ENCODE results near the gene GGTLC1.
"Not testable (repeated sequence)": the region's sequence is repeated elsewhere in the genome, so short reads cannot be mapped to it uniquely, and the experiment has no call there.

GGTLC1 gene

DNA sequence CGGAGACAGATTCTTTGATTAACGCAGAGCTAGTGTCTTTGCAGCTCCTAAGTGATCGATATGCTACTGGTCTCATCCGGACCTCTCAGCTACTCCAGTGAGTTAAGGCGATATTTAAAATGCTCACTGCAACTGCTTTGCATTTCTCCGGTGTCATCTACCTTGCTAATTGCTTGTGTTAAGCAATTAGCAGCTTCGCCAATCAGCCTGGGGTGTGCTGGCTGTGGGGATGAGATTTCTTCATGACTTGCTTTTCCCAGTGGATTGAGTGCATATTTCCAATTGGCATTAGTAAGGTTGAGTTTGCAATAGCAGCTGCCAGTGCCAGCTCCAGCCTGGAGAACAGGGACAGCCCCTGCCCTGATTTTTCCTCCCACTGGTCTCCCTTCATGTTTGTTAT is 18.0 kb upstream of the GGTLC1 start:
- no peak overlapping the region for H3K27ac Mint-ChIP-seq
- H3K4me3 Mint-ChIP-seq, result no peak overlapping the region
- peaks cover 10% of the 10 kb centered on the region for H3K4me1 Mint-ChIP-seq
- DNase-seq (ENCODE audit: low spot score in 2 of 2) (no peak), ATAC-seq (ENCODE audit: low read depth) (no peak)
- H3K36me3 Mint-ChIP-seq, result no peaks in the 10 kb centered on the region
- H3K9me3 Mint-ChIP-seq, result peaks cover 4% of the 10 kb centered on the region
- H3K27me3 Mint-ChIP-seq, result no peaks in the 10 kb centered on the region

DNA sequence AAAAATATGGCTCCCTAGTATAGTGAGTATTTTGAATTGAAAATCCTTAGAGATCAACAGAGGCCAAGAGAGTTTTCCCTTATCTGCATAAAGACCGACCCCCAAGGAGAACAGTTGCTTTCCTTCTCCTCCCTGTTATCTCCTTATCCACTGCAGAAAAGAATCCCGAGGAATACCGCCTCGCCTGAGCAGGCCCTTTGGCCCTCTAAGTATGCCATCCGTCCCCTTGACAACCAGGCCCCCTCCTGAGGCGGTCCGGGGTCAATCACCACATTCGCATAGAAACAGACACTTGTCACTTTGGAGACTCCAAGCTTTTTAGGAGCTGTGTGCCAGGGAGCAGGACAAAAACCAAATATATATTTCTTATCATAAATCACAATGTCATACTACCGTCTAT is 15.9 kb upstream of the GGTLC1 start:
- H3K4me3 Mint-ChIP-seq, result no peak overlapping the region
- H3K27me3 Mint-ChIP-seq, result no peaks in the 10 kb centered on the region
- no peaks in the 10 kb centered on the region for H3K36me3 Mint-ChIP-seq
- peaks cover 4% of the 10 kb centered on the region for H3K9me3 Mint-ChIP-seq
- H3K27ac Mint-ChIP-seq, result no peak overlapping the region
- DNase-seq (ENCODE audit: low spot score in 2 of 2), result no peak
- H3K4me1 Mint-ChIP-seq, result peaks cover 12% of the 10 kb centered on the region
- ATAC-seq (ENCODE audit: low read depth), result no peak

DNA sequence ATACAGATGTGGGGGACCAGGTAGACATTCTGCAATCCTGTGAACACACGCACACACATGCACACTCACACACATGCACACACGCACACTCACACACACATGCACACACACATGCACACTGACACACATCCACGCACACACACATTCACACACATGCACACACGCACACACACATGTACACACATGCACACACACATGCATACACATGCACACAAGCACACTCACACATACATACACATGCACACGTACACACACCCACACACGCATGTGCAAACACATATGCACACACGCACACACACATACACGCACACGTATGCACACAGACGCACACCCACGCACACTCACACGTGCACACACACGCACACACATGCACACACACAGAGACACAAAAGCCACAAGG is 14.3 kb upstream of the GGTLC1 start:
- H3K4me1 Mint-ChIP-seq, result peaks cover 12% of the 10 kb centered on the region
- ATAC-seq (ENCODE audit: low read depth) (no peak), DNase-seq (ENCODE audit: low spot score in 2 of 2) (no peak)
- H3K27me3 Mint-ChIP-seq, result peaks cover 2% of the 10 kb centered on the region
- peaks cover 4% of the 10 kb centered on the region for H3K9me3 Mint-ChIP-seq
- H3K4me3 Mint-ChIP-seq, result no peak overlapping the region
- H3K27ac Mint-ChIP-seq, result no peak overlapping the region
- no peaks in the 10 kb centered on the region for H3K36me3 Mint-ChIP-seq

DNA sequence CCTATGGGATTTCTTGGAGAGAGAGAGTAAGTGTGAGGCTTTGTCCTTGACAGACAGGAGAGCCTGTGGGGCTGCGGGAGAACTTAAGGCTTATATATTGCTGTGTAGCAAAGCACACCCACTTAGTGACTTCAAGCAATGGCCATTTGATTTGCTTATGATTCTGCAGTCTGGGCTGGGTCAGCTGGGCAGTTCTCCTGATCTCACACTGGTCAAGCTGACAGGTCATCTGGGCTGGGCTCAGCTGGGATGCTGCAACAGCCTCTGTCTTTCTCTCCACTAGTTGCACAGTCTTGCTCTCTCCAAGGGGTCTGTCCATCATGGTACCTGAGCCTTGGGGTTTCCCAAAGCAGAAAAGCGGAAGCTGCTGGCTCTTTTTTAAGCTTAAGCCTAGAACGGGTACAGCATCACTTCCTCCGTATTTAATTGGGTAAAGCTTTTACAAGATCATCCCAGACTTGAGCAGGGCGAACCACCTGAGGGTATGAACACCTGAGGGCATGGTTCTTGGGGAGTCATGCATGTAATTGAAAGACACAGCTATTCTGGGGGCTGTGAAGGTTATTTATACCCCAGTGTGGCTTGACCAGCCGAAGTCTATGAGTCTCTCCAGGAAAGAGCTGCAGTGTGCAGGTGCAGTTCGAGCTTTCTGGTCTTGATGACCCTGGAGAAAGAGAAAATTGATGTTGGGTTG is 13.3 kb upstream of the GGTLC1 start:
- Mint-ChIP-seq H3K27ac (no peak overlapping the region), H3K4me1 (peaks cover 12% of the 10 kb centered on the region), H3K4me3 (no peak overlapping the region), H3K9me3 (peaks cover 4% of the 10 kb centered on the region), H3K36me3 (no peaks in the 10 kb centered on the region), H3K27me3 (peaks cover 2% of the 10 kb centered on the region)
- ATAC-seq (ENCODE audit: low read depth) (peak; percentile 93), DNase-seq (ENCODE audit: low spot score in 2 of 2) (no peak)

DNA sequence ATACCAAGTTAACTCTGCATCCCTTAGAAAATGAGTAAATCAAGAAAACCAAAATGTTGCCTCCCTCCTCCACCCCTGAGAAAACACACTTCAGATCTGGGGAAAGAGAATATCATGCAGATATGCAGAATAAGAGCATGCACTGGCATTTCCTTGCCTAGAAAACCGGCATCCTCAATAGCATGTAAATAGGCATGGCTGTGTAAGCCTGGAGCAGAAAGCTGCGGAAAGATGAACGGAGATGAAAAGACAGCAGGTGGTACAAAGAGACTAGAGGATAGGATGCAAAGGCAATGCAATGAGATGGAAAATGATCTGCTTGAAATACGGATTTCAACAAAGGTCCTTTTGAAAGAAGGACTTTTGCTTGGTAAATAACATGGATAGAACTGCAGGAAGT is 10.3 kb upstream of the GGTLC1 start:
- H3K36me3 Mint-ChIP-seq, result no peaks in the 10 kb centered on the region
- no peak for ATAC-seq (ENCODE audit: low read depth)
- H3K9me3 Mint-ChIP-seq, result peaks cover 4% of the 10 kb centered on the region
- H3K27ac Mint-ChIP-seq, result no peak overlapping the region
- H3K27me3 Mint-ChIP-seq, result peaks cover 2% of the 10 kb centered on the region
- DNase-seq (ENCODE audit: low spot score in 2 of 2), result no peak
- peaks cover 12% of the 10 kb centered on the region for H3K4me1 Mint-ChIP-seq
- H3K4me3 Mint-ChIP-seq, result no peak overlapping the region

DNA sequence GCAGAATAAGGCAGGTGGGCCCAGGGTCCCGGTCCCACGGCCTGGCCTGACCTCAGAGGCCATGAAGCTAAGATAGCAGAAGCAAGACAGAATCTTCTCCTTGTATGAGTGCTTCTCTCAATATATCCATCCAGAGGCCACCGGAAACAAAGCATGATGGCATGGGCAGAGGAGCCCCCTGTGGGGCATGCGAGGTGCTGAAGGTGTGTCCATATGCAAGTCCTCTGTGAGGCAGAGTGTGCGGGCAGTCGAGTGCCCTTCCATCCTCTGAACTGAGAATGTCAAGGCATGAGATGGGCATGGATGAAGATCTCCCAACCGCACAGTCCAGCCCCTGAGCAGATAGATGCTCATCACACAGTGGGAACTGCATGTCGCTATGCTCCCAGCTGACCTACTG is 9.8 kb upstream of the GGTLC1 start:
- H3K4me3 Mint-ChIP-seq, result no peak overlapping the region
- ATAC-seq (ENCODE audit: low read depth), result no peak
- peaks cover 2% of the 10 kb centered on the region for H3K27me3 Mint-ChIP-seq
- H3K4me1 Mint-ChIP-seq, result peaks cover 12% of the 10 kb centered on the region
- H3K27ac Mint-ChIP-seq, result no peak overlapping the region
- no peaks in the 10 kb centered on the region for H3K36me3 Mint-ChIP-seq
- DNase-seq (ENCODE audit: low spot score in 2 of 2), result no peak
- peaks cover 4% of the 10 kb centered on the region for H3K9me3 Mint-ChIP-seq

DNA sequence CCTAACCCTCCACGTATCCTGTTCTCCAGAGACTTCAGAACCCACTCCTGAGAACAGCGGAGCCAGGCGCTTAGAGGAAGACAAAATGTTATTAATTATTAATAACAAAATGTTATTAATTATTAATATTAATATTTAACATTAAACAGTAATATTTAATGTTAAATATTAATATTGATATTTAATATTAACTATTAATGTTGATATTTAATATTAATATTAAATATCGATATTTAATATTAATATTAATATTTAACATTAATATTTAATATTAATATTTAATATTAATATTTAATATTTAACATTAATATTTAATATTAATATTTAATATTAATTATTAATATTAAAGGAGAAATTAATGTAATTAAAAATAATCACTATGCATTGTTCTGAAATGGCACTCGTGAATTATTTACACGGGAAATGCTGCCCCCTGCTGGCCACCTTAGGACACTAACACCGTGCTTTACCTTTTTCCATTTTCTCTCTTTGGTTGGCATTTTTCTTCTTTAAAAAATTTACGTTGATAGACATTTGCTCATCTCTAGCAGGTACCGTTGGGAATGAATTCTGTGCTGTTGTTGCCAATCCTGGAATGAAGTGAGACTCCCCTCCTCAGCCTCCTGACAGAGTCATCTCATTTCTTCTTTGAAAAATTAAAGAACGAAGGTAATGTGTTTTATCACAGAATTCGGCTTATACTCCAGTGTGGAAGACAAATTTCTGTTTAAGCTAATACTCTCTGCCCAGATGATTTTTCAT is 7.5 kb upstream of the GGTLC1 start:
- Mint-ChIP-seq H3K4me3 (no peak overlapping the region), H3K27ac (no peak overlapping the region), H3K9me3 (no peaks in the 10 kb centered on the region), H3K36me3 (no peaks in the 10 kb centered on the region), H3K4me1 (no peaks in the 10 kb centered on the region), H3K27me3 (peaks cover 2% of the 10 kb centered on the region)
- ATAC-seq (ENCODE audit: low read depth) (peak; percentile 29), DNase-seq (ENCODE audit: low spot score in 2 of 2) (peak; percentile 31 to 34)

DNA sequence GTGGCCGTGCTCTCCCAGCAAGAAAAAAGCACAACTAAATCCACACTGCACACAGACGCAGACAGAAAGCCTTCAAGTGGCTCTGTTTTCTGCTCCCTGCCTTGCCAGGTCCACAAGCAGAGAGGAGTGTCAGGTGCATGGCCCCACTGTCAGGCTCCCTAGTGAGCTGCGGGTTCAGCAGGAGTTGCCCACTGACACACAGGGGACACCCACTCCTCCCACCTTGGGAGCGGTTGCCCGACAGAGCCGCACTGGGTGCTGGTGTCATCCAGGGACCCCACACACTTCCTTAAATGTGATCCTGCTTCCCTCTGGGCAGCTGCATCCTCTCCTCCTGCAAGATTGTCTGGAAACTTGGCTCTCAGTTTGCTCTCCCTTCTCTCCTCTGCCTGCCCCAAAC is 6.7 kb upstream of the GGTLC1 start:
- not testable (repeated sequence) for H3K36me3 Mint-ChIP-seq; H3K4me1 Mint-ChIP-seq; DNase-seq (ENCODE audit: low spot score in 2 of 2); H3K4me3 Mint-ChIP-seq; H3K27ac Mint-ChIP-seq; H3K9me3 Mint-ChIP-seq; ATAC-seq (ENCODE audit: low read depth); H3K27me3 Mint-ChIP-seq

DNA sequence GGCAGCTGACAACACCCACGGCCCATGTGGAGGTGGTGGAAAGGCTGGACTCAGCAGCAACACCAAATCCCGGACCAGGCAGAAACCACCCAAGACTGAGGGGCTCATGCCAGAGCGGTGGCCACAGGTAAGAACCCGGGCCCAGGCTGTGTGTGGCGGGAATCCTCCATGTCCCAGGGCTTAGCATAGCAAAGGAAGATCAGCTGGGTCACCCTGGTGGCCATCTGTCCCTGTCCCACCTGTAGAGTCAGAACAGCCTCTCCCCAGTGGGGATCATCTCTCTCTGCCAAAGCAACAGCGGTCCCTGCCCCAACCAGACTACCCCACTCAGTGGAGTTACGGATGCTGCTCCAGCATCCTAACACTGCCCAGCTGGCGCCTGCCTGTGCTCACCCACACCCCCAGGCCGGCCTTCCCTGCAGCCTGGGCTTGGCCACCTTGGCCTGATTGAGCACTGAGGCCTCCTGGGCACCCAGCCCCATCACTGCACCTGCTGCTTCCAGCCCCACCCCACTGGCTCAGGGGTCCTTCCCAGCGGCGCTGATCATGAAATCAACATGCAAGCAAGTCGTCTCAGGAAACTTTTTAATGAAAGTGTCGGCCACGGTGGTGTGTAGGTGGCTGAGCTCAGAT is 5.5 kb upstream of the GGTLC1 start:
- not testable (repeated sequence) for DNase-seq (ENCODE audit: low spot score in 2 of 2); ATAC-seq (ENCODE audit: low read depth); H3K4me3 Mint-ChIP-seq; H3K27ac Mint-ChIP-seq; H3K9me3 Mint-ChIP-seq; H3K27me3 Mint-ChIP-seq; H3K36me3 Mint-ChIP-seq; H3K4me1 Mint-ChIP-seq

DNA sequence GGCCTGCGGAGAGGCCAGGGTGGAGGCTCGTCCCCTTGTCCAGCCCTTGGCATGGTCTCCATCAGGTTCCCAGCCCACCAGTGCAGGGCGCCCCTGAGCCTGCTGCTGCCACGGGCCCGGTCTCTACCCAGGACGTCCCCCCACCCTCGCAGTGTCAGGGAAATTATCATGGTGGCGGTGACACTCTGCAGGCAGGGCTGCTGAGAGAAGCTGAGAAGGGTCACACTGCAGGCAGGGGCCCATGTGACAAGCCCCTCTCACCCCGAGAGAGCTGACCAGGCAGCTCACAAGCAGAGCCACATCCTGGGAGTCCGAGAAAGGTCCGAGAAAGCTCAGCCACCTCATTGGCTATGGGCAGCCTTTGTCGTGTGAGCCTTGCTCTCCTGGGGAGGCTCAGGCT is 4.9 kb upstream of the GGTLC1 start:
- H3K36me3 Mint-ChIP-seq; H3K4me1 Mint-ChIP-seq; DNase-seq (ENCODE audit: low spot score in 2 of 2); H3K9me3 Mint-ChIP-seq; ATAC-seq (ENCODE audit: low read depth); H3K4me3 Mint-ChIP-seq; H3K27ac Mint-ChIP-seq; H3K27me3 Mint-ChIP-seq: not testable (repeated sequence)

DNA sequence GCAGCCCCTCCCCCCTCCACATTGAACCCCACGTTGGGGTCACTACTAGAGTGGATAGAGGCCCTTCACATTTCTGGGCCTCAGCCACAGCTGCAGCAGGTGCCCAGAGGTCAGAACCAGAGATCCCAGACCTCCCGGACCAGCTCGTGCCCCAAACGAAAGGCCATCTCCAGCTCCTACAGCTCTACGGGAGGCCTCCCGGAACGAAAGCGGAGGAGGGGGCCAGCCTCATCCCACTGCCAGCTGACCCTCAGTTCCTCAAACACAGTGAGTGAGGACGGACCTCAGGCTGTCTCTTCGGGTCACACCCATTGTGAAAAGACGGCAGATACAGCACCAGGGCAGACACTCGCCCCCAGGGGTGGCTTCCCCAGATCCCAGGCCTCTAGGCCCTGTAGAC is 1.7 kb upstream of the GGTLC1 start:
- H3K36me3 Mint-ChIP-seq; H3K27me3 Mint-ChIP-seq; H3K9me3 Mint-ChIP-seq; H3K4me1 Mint-ChIP-seq; DNase-seq (ENCODE audit: low spot score in 2 of 2); H3K27ac Mint-ChIP-seq; H3K4me3 Mint-ChIP-seq; ATAC-seq (ENCODE audit: low read depth): not testable (repeated sequence)

DNA sequence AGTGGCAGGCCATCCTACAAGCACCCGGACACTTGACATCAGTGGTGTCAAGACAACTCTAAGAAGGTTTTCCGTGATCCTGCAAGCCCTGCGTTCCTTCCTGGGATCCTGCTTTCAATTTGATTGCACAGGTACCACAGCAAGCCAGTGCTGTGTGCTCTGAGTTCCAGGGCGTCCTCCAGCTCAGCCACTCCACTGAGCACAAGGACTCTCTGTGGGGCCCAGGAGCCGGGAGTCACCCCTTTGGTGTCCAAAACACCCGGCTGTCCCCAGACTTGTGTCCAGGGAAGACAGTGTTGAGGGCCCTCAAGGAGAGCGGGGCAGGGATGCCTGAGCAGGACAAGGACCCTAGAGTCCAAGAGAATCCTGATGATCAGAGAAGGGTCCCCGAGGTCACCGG is 387 bp upstream of the GGTLC1 start:
- H3K9me3 Mint-ChIP-seq, H3K27me3 Mint-ChIP-seq: not testable (repeated sequence)

DNA sequence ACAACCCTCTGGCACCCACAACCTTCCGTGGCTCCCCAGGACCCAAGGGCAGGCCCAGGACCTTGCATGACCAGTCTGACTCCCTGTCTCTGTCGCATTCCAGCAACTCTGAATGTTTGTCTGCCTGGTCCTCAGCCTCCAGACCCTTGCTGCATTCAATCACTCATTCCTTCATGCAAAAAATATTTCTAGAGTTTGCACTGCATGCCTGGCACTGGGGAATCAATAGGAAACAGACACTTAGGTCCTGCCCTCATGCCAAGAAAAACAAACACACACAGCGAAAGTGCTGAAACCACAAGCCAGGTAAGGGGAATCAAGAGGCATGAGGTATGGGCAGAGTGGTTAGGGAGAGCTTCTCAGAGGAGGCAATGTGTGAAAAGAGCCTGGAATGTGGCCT is 1.9 kb downstream of the GGTLC1 start:
- not testable (repeated sequence) for H3K4me1 Mint-ChIP-seq; H3K36me3 Mint-ChIP-seq; H3K4me3 Mint-ChIP-seq; DNase-seq (ENCODE audit: low spot score in 2 of 2); H3K9me3 Mint-ChIP-seq; H3K27ac Mint-ChIP-seq; ATAC-seq (ENCODE audit: low read depth); H3K27me3 Mint-ChIP-seq

More for the DNA sequence above, 387 bp upstream of the GGTLC1 start:
- H3K4me3 Mint-ChIP-seq; DNase-seq (ENCODE audit: low spot score in 2 of 2); H3K36me3 Mint-ChIP-seq; H3K4me1 Mint-ChIP-seq; ATAC-seq (ENCODE audit: low read depth); H3K27ac Mint-ChIP-seq: not testable (repeated sequence)

DNA sequence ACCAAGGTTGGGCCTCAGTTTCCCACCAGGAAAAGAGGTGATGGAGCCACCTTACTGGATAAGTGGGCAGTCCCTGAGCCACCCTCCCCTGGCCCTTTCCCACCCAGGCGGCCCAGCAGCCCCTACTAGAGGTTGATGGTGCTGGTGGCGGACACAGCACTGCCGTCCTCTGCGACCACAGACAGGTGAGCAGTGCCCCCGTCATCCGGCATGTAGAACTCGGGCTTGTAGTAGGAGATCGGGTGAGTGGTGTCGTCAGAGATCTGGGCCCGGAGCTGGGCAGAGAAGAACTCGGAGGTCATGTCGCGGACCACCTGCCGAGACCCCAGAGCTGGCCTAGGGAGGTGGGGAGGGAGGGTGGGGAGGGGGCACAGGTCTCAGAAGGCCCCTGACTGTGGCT is 2.3 kb downstream of the GGTLC1 start:
- H3K4me1 Mint-ChIP-seq, H3K27me3 Mint-ChIP-seq, H3K36me3 Mint-ChIP-seq: not testable (repeated sequence)

More for the DNA sequence above, 2.3 kb downstream of the GGTLC1 start:
- DNase-seq (ENCODE audit: low spot score in 2 of 2); ATAC-seq (ENCODE audit: low read depth); H3K4me3 Mint-ChIP-seq; H3K9me3 Mint-ChIP-seq; H3K27ac Mint-ChIP-seq: not testable (repeated sequence)
